ENCODE results near the gene TSPAN31. TPM values are rescaled to one million over a fixed set of nuclear protein-coding genes. Genes with fewer than 3 reads are reported as not detected.

Gene TSPAN31
- total and polyA plus RNA-seq, 2 of the 8 experiments (the other 6 are each of a cell fraction or from before 2014, with no cell fraction given): 15.8 to 31.4 TPM

- Histone ChIP-seq H3K36me3 (ENCODE audit: control insufficient read depth in 2 of 4, insufficient read depth in 4 of 4, low read length in 3 of 4) (no peaks in the 10 kb centered on the region), H3K4ac (replicated peaks; ENCODE audit: insufficient read length, low read depth, low read length) (no peak overlapping the region), H2BK5ac (ENCODE audit: low read depth, low read length) (no peak overlapping the region), H3K56ac (replicated peaks; ENCODE audit: insufficient read length, low read depth, low read length) (no peak overlapping the region), H4K8ac (ENCODE audit: extremely low read depth, insufficient read depth, low read length) (no peak overlapping the region), H2BK12ac (ENCODE audit: low read depth, low read length) (no peak overlapping the region), H3K9me3 (ENCODE audit: insufficient read depth in 2 of 2, low read depth in 1 of 2, low read length in 1 of 2) (no peaks in the 10 kb centered on the region), H3K18ac (ENCODE audit: extremely low read depth, low read length) (no peak overlapping the region), H3K23me2 (ENCODE audit: low read depth, low read length) (peaks cover 5% of the 10 kb centered on the region; the same call in 1 of the 2 replicates), H3K27ac (ENCODE audit: low read depth, low read length) (no peak overlapping the region), H3K79me2 (ENCODE audit: control insufficient read depth in 1 of 2, insufficient read depth in 2 of 2, low read length in 2 of 2) (no peaks in the 10 kb centered on the region), H2AK5ac (ENCODE audit: low read depth, low read length) (no peak overlapping the region), H3K79me1 (ENCODE audit: low read depth, low read length) (no peaks in the 10 kb centered on the region), H3K4me2 (ENCODE audit: insufficient read depth in 1 of 2, low read depth in 2 of 2, low read length in 2 of 2) (no peak overlapping the region), H2BK15ac (ENCODE audit: low read length) (no peak overlapping the region), H4K5ac (ENCODE audit: insufficient read length, low read depth, low read length) (no peak overlapping the region), H2BK120ac (replicated peaks; ENCODE audit: low read depth, low read length) (no peak overlapping the region), H3K4me3 (ENCODE audit: extremely low read depth in 1 of 4, insufficient read depth in 2 of 4, low read depth in 3 of 4, low read length in 4 of 4) (no peak overlapping the region), H3K9ac (replicated peaks in 1 of 4; ENCODE audit: extremely low read depth in 1 of 4, low read depth in 3 of 4, low read length in 3 of 4) (no peak overlapping the region), H2BK20ac (ENCODE audit: low read length) (no peak overlapping the region), H3K14ac (ENCODE audit: insufficient read length) (no peak overlapping the region), H2AFZ (ENCODE audit: low read length) (no peak overlapping the region), H4K91ac (replicated peaks; ENCODE audit: insufficient read length, low read length) (no peak overlapping the region), H3K27me3 (replicated peaks in 1 of 4; ENCODE audit: control insufficient read depth in 3 of 4, extremely low read depth in 1 of 4, insufficient read depth in 3 of 4, low read length in 3 of 4) (peaks cover 35 to 96% (median 80%) of the 10 kb centered on the region in 4 experiments), H4K20me1 (replicated peaks in 1 of 2; ENCODE audit: control insufficient read depth in 1 of 2, insufficient read depth in 2 of 2, low read length in 2 of 2) (peaks cover 2 to 19% of the 10 kb centered on the region in 2 experiments), H3K4me1 (replicated peaks in 1 of 4; ENCODE audit: control insufficient read depth in 3 of 4, insufficient read depth in 4 of 4, low read length in 3 of 4) (peaks cover 6 to 21% (median 13%) of the 10 kb centered on the region in 4 experiments; a peak in 6 of 7 replicates), H3K23ac (ENCODE audit: insufficient read length) (no peak overlapping the region)
- TF ChIP-seq RXRA (IDR thresholded peaks at IDR 0.05; ENCODE audit: insufficient read depth, low read depth, low read length) (no peak), E2F6 (IDR thresholded peaks at IDR 0.05) (no peak), SIX5 (IDR thresholded peaks at IDR 0.05; ENCODE audit: low read depth, low read length) (no peak), HDAC2 (IDR thresholded peaks at IDR 0.05; ENCODE audit: borderline replicate concordance in 1 of 2, low read depth in 2 of 2, low read length in 2 of 2) (no peak), BACH1 (IDR thresholded peaks at IDR 0.05; ENCODE audit: low read length) (no peak), GABPA (IDR thresholded peaks at IDR 0.05; ENCODE audit: borderline replicate concordance, insufficient read depth, low read length) (no peak)
- ChIA-PET POLR2A (ENCODE audit: partially characterized antibody) (interaction anchor here (0.9 to 3.4 kb wide), 3 partner anchors 14 to 89 kb away, joined by 3 to 10 read pairs (median 3); partner anchors contain the start of gene TSPAN31), CTCF (ENCODE audit: partially characterized antibody) (interaction anchor here (0.6 to 2.6 kb wide), 6 partner anchors 10 to 147 kb away, joined by 3 to 19 read pairs (median 5); partner anchors contain the start of gene TSPAN31)
- FAIRE-seq (no peak), DNase-seq (ENCODE audit: low read depth in 1 of 2, low spot score in 2 of 2) (no peak)
- WGBS, 2 experiments (ENCODE audit: extremely low coverage in 1 of 2, insufficient coverage in 1 of 2, insufficient read length in 1 of 2, insufficient replicate concordance in 2 of 2, low coverage in 1 of 2, low lambda C conversion rate in 2 of 2, missing lambda C conversion rate in 1 of 2): 89% methylated on average over 19 of the region's 19 CpGs; no CpG with 5 or more reads in 1 of the 2 experiments
Measured at GRCh38 chr12:57731411-57732080, 13.3 kb upstream of the TSPAN31 start.

Data from H1 (cell line).